Fibroblast of lung (primary cell): ENCODE results near the gene ANKRD13A. TPM values are rescaled to one million over a fixed set of nuclear protein-coding genes. Genes with fewer than 3 reads are reported as not detected.

Experiments
- DNase-seq, 2 donors: peaks; one replicate each; pipeline versions ENCODE4 v3.0.0 to v3.0.0-alpha.2; 2010; ENCODE audit warnings: low read depth in 2 of 2
- H2AFZ ChIP-seq: 2 replicates; pipeline ENCODE4 v1.5.1; 2012; ENCODE audit warnings: low read length, control low read depth, inconsistent platforms
- H3K27ac ChIP-seq: 2 replicates; pipeline ENCODE4 v1.5.1; 2011; ENCODE audit warnings: low read length, control low read depth; ENCODE audit not compliant: insufficient read depth
- H3K27me3 ChIP-seq: 2 replicates; pipeline ENCODE4 v1.5.1; 2011; ENCODE audit warnings: mild to moderate bottlenecking, low read length; ENCODE audit not compliant: control insufficient read depth, insufficient read depth
- H3K36me3 ChIP-seq: 2 replicates; pipeline ENCODE4 v1.5.1; 2011; ENCODE audit warnings: low read length; ENCODE audit not compliant: control insufficient read depth, insufficient read depth
- H3K4me1 ChIP-seq: 2 replicates; pipeline ENCODE4 v1.5.1; 2011; ENCODE audit warnings: low read length; ENCODE audit not compliant: control insufficient read depth, insufficient read depth; ENCODE audit errors: extremely low read depth
- H3K4me2 ChIP-seq: 2 replicates; pipeline ENCODE4 v1.5.1; 2011; ENCODE audit warnings: low read length, control low read depth; ENCODE audit not compliant: insufficient read depth; ENCODE audit errors: extremely low read depth
- H3K4me3 ChIP-seq, 4 experiments: fragments of 200-600 bp in 1 of 4; sonication (generic) in 1 of 4; replicated peaks in 1 of 4; 2 replicates each; pipeline ENCODE4 v1.5.1; 2011 to 2016; ENCODE audit warnings: low read length in 4 of 4, low read depth in 3 of 4, mild to moderate bottlenecking in 3 of 4, control low read depth in 2 of 4, inconsistent platforms in 1 of 4, mixed read lengths in 1 of 4; ENCODE audit not compliant: insufficient read depth in 1 of 4; ENCODE audit errors: control extremely low read depth in 1 of 4
- H3K79me2 ChIP-seq: 2 replicates; pipeline ENCODE4 v1.5.1; 2012; ENCODE audit warnings: mild to moderate bottlenecking, low read length, inconsistent platforms; ENCODE audit not compliant: control insufficient read depth, insufficient read depth
- H3K9ac ChIP-seq: 2 replicates; pipeline ENCODE4 v1.5.1; 2011; ENCODE audit warnings: mild to moderate bottlenecking, low read length, control low read depth; ENCODE audit not compliant: insufficient read depth
- H3K9me3 ChIP-seq: 2 replicates; pipeline ENCODE4 v1.5.1; 2012; ENCODE audit warnings: low read depth, low read length; ENCODE audit not compliant: control insufficient read depth, insufficient read depth
- H4K20me1 ChIP-seq: 2 replicates; pipeline ENCODE4 v1.5.1; 2011; ENCODE audit warnings: low read length; ENCODE audit not compliant: control insufficient read depth, insufficient read depth; ENCODE audit errors: extremely low read depth
- EZH2 ChIP-seq: IDR thresholded peaks from 2 replicates; pipeline ENCODE4 v1.5.1; 2012; ENCODE audit warnings: low read length, control low read depth, mild to moderate bottlenecking; ENCODE audit errors: missing control alignments
- polyA plus RNA-seq, 2 donors: library from polyadenylated mRNA; depleted of rRNA in 1 of 2; stranded (reverse) in 1 of 2; unstranded in 1 of 2; fragments of >200 nt; gene quantifications; 2 replicates each; pipeline ENCODE4 v1.2.1, GENCODE V29; 2011 to 2012; ENCODE audit warnings: missing spikeins in 1 of 2
- total RNA-seq: library from RNA; depleted of rRNA; stranded (reverse); fragments of >200 nt; gene quantifications from 2 replicates; pipeline ENCODE4 v1.2.1, GENCODE V29; 2014
- TF ChIP-seq, protein P1 (sequence below), 2 donors: IDR thresholded peaks in 1 of 2; conservative IDR thresholded peaks in 1 of 2; 1 replicate in 1 of 2; 2 replicates in 1 of 2; pipeline ENCODE4 v1.5.1; 2011 to 2012; ENCODE audit warnings: low read length in 2 of 2, control low read depth in 1 of 2, inconsistent platforms in 1 of 2, low read depth in 1 of 2, mild to moderate bottlenecking in 1 of 2

The ANKRD13A gene
- total and polyA plus RNA-seq, 2 donors (not counting 1 experiment from before 2014, with no cell fraction given) = 168 to 340 TPM

DNA sequence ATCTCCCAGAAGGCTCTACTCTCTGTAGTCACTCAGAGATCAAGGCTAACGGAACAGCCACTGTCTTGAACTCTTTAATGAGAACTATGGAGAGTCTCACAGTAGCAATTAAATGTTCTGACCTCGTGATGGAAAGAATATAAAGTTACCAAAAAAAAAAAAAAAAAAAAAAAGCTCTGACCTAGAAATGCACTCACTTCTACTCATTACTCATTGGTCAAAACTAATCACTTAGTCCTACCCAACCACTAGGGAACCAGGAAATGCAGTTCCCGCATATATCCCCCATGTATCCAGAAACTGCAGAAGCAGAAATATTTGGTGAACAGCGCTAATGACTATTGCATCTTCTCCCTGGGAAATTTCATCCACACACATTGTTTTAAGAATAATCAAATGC, 78.6 kb downstream of the ANKRD13A start:
- Histone ChIP-seq H3K36me3 (no peaks in the 10 kb centered on the region), H3K9ac (no peak overlapping the region), H3K79me2 (no peaks in the 10 kb centered on the region), H3K27ac (no peak overlapping the region), H3K4me2 (no peak overlapping the region), H3K4me1 (peaks cover 2% of the 10 kb centered on the region), H3K27me3 (peaks cover 2% of the 10 kb centered on the region), H3K4me3 (no peak overlapping the region), H2AFZ (no peak overlapping the region), H4K20me1 (no peaks in the 10 kb centered on the region), H3K9me3 (no peaks in the 10 kb centered on the region)
- no peak for TF ChIP-seq EZH2
- TF ChIP-seq, protein P1, sequence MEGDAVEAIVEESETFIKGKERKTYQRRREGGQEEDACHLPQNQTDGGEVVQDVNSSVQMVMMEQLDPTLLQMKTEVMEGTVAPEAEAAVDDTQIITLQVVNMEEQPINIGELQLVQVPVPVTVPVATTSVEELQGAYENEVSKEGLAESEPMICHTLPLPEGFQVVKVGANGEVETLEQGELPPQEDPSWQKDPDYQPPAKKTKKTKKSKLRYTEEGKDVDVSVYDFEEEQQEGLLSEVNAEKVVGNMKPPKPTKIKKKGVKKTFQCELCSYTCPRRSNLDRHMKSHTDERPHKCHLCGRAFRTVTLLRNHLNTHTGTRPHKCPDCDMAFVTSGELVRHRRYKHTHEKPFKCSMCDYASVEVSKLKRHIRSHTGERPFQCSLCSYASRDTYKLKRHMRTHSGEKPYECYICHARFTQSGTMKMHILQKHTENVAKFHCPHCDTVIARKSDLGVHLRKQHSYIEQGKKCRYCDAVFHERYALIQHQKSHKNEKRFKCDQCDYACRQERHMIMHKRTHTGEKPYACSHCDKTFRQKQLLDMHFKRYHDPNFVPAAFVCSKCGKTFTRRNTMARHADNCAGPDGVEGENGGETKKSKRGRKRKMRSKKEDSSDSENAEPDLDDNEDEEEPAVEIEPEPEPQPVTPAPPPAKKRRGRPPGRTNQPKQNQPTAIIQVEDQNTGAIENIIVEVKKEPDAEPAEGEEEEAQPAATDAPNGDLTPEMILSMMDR (conservative IDR thresholded peaks at IDR 0.05 in 1 of 2, IDR thresholded peaks at IDR 0.05 in 1 of 2; ENCODE audit: low read depth in 1 of 2, low read length in 2 of 2) = no peak
- DNase-seq = no peak

DNA sequence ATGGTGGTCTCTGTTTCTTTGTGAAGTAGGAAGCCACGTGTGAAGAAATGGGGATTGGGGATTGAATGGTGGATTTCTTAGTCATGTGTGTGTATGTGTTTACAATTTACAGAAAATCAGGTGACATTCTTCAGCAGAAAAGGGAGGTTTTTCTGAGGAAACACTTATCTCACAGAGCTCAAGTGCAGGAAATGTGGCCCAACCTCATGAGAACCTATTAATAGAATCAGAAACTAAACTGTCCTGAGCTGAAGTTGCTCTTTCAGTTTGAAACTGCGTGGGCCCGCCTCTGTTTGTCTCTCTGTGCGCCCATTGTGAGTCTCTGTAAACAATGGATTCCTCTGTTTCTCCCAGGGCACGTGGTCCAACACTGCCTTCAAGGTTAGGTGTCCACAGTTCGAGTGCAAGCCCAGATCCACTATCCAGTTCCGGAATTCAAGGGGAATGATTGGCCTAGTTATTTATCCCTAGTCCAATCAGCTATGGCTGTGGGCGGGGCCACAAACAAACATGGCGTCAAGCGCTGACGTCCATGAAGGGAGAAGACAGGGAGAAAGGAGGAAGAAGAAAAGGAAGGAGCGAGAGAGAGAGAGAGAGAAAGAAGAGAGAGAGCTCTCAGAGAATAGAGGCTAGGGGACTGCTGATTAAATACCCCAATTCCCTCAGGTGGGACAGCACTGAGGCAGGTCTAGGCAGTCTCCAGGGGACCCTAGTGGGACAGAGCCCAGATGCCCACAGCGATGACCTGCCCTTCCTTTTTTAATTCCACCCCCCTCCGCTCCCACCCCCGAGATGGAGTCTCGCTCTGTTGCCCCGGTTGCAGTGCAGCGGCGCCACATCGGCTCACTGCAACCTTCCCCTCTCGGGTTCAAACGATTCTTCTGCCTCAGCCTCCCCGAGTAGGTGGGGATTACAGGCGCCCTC, 80.5 kb downstream of the ANKRD13A start:
- Histone ChIP-seq H3K27me3 (peaks cover 2% of the 10 kb centered on the region), H3K9me3 (no peaks in the 10 kb centered on the region), H3K4me1 (no peaks in the 10 kb centered on the region), H2AFZ (no peak overlapping the region), H3K27ac (no peak overlapping the region), H3K4me2 (no peak overlapping the region), H3K9ac (no peak overlapping the region), H3K36me3 (no peaks in the 10 kb centered on the region), H3K4me3 (no peak overlapping the region), H4K20me1 (no peaks in the 10 kb centered on the region), H3K79me2 (no peaks in the 10 kb centered on the region)
- peak in 1 of 2 donors; percentile 13 for DNase-seq
- TF ChIP-seq, protein P1 (conservative IDR thresholded peaks at IDR 0.05 in 1 of 2, IDR thresholded peaks at IDR 0.05 in 1 of 2; ENCODE audit: low read depth in 1 of 2, low read length in 2 of 2) = no peak
- no peak for TF ChIP-seq EZH2

DNA sequence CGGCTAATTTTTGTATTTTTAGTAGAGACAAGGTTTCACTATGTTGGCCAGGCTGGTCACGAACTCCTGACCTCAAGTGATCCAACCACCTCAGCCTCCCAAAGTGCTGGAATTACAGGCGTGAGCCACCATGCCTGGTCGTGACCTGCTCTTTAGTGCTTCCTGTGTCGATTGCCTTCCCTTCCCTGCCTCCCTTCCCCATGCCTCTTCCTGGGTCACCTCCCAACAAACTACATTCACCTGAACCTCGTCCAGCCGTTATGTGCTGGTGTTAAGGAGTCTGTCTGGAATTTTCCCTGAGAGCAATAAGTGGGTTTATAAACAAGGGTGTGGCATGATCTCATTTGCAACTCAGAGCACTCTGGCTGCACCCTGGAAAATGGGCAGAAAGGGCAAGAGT, 81.2 kb downstream of the ANKRD13A start:
- H3K4me1 ChIP-seq = no peaks in the 10 kb centered on the region
- H3K9me3 ChIP-seq = no peaks in the 10 kb centered on the region
- no peak for DNase-seq

More for the DNA sequence above, 81.2 kb downstream of the ANKRD13A start:
- Histone ChIP-seq H4K20me1 (no peaks in the 10 kb centered on the region), H3K36me3 (no peaks in the 10 kb centered on the region), H3K4me3 (no peak overlapping the region), H3K27me3 (peaks cover 2% of the 10 kb centered on the region), H3K9ac (no peak overlapping the region), H3K79me2 (no peaks in the 10 kb centered on the region), H3K4me2 (no peak overlapping the region), H2AFZ (no peak overlapping the region), H3K27ac (no peak overlapping the region)
- no peak for TF ChIP-seq EZH2
- TF ChIP-seq, protein P1 (conservative IDR thresholded peaks at IDR 0.05 in 1 of 2, IDR thresholded peaks at IDR 0.05 in 1 of 2; ENCODE audit: low read depth in 1 of 2, low read length in 2 of 2) = no peak
